ENCODE measurements around the gene GPC3. TPM values are rescaled to one million over a fixed set of nuclear protein-coding genes. Genes with fewer than 3 reads are reported as not detected.

The GPC3 gene
- polyA plus RNA-seq, 1 of the 3 experiments (the other 2 are of a cell fraction) = 1.4 TPM

DNA sequence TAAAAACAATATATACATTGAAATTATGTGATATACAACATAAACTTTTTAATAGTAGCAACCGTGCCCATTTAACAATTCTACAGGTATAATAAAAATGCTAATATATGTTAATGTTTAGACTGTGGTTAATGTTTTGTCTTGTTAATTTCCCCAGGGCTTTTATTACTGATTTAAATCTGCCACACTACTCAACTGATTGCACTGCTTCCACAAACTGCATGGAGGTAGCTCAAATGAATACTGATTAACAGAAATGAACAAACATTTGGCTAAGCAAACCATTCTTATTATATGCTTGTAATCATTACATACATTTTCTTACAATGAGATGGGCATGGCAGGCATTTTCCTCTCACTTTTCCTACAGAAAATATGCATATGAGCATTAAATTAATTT lies 275.9 kb downstream of the GPC3 start (continued):
- TF ChIP-seq REST (IDR thresholded peaks at IDR 0.05; ENCODE audit: low read depth, low read length) (no peak), MEF2A (IDR thresholded peaks at IDR 0.05; ENCODE audit: borderline replicate concordance, low read depth) (no peak), FOSL2 (IDR thresholded peaks at IDR 0.05; ENCODE audit: borderline replicate concordance, low read depth) (no peak), PBX3 (IDR thresholded peaks at IDR 0.05) (no peak), FOXM1 (IDR thresholded peaks at IDR 0.05; ENCODE audit: low read depth) (no peak), TCF12 (IDR thresholded peaks at IDR 0.05) (no peak), CHD2 (IDR thresholded peaks at IDR 0.05; ENCODE audit: low read length, partially characterized antibody) (no peak), ELF1 (IDR thresholded peaks at IDR 0.05) (no peak), POLR2AphosphoS5 (IDR thresholded peaks at IDR 0.05; ENCODE audit: low read depth, low read length) (no peak)

DNA sequence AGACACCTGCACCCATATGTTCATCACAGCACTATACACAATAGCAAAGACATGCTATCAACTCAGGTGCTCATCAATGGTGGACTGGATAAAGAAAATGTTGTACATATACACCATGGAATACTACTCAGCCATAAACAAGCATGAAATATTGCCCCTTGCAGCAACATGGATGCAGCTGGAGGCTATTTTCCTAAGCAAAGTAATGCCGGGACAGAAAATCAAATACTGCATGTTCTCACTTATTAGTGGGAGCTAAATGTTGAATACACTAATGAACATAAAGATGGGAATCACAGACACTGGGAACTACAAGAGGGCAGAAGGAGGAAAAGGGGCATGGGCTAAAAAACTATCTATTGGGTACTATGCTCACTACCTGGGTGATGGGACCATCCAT lies 278.5 kb downstream of the GPC3 start:
- TF ChIP-seq MXI1 (IDR thresholded peaks at IDR 0.05; ENCODE audit: low read depth, low read length) (no peak), CHD2 (IDR thresholded peaks at IDR 0.05; ENCODE audit: low read length, partially characterized antibody) (no peak), PBX3 (IDR thresholded peaks at IDR 0.05) (no peak), NFIC (IDR thresholded peaks at IDR 0.05; ENCODE audit: borderline replicate concordance) (no peak)
- Histone ChIP-seq H2AFZ (ENCODE audit: low read depth) (no peak overlapping the region), H3K9me2 (no peaks in the 10 kb centered on the region), H3K79me2 (ENCODE audit: insufficient read depth) (no peaks in the 10 kb centered on the region), H3K4me1 (ENCODE audit: control insufficient read depth in 1 of 2, insufficient read depth in 2 of 2, low read depth in 1 of 2, low read length in 1 of 2) (no peaks in the 10 kb centered on the region), H3K36me3 (replicated peaks in 1 of 2; ENCODE audit: control insufficient read depth in 1 of 2, insufficient read depth in 2 of 2, low read length in 1 of 2) (no peaks in the 10 kb centered on the region), H3K9ac (no peak overlapping the region), H3K27ac (ENCODE audit: low read depth in 2 of 2, low read length in 1 of 2) (no peak overlapping the region), H3K4me3 (ENCODE audit: low read depth in 2 of 2, low read length in 1 of 2) (no peak overlapping the region), H3K9me3 (no peaks in the 10 kb centered on the region), H3K4me2 (no peak overlapping the region), H4K20me1 (ENCODE audit: insufficient read depth) (no peaks in the 10 kb centered on the region), H3K27me3 (ENCODE audit: insufficient read depth) (0 out of 2 replicates have a peak, but pooled peaks cover 5% of the 10 kb centered on the region), H3F3A (replicated peaks; ENCODE audit: insufficient read depth) (no peaks in the 10 kb centered on the region)
- ChIA-PET POLR2A (no interaction called here), CTCF (interaction anchor here (1.5 kb wide), 1 partner anchor 86 kb away, joined by 3 read pairs; no protein-coding TSS in a partner anchor)
- WGBS (ENCODE audit: low lambda C conversion rate) = 21% methylated on average over 1 of the region's 1 CpG
- DNase-seq = no peak

All from SK-N-SH (cell line).